SK-N-SH treated with all-trans-retinoic acid at 6 μM for 48 hours (cell line): ENCODE results near the gene WDR12.

ENCODE experiments used
- ARNTL ChIP-seq: fragments of 450-650 bp; formaldehyde crosslinking; IDR thresholded peaks from 2 replicates; pipeline ENCODE4 v1.5.0; 2020; ENCODE audit warnings: low read depth, mild to moderate bottlenecking, moderate library complexity, borderline replicate concordance
- BACH2 ChIP-seq: fragments of 250-450 bp; sonication (Bioruptor Pico); IDR thresholded peaks from 2 replicates; pipeline ENCODE4 v1.9.0; 2021; ENCODE audit warnings: mild to moderate bottlenecking, borderline replicate concordance
- CSDC2 ChIP-seq: fragments of 250-450 bp; sonication (Bioruptor Pico); IDR thresholded peaks from 2 replicates; pipeline ENCODE4 v1.5.0; 2020; ENCODE audit warnings: mild to moderate bottlenecking, moderate library complexity
- GLIS3 ChIP-seq: fragments of 250-450 bp; sonication (Bioruptor Pico); IDR thresholded peaks from 2 replicates; pipeline ENCODE4 v1.5.0; 2020; ENCODE audit warnings: mild to moderate bottlenecking, moderate library complexity
- ISL1 ChIP-seq: fragments of 250-450 bp; sonication (Bioruptor Pico); IDR thresholded peaks from 2 replicates; pipeline ENCODE4 v2.1.2; 2022; ENCODE audit warnings: mild to moderate bottlenecking, moderate library complexity
- RARB ChIP-seq: fragments of 250-450 bp; sonication (Bioruptor Pico); IDR thresholded peaks from 2 replicates; pipeline ENCODE4 v1.8.0; 2021; ENCODE audit warnings: mild to moderate bottlenecking, moderate library complexity
- SNAI2 ChIP-seq: fragments of 250-450 bp; sonication (Bioruptor Pico); IDR thresholded peaks from 2 replicates; pipeline ENCODE4 v1.5.0; 2020; ENCODE audit warnings: mild to moderate bottlenecking, moderate library complexity
- TOX ChIP-seq: fragments of 250-450 bp; sonication (Bioruptor Pico); IDR thresholded peaks from 2 replicates; pipeline ENCODE4 v1.8.0; 2021; ENCODE audit warnings: mild to moderate bottlenecking, moderate library complexity, borderline replicate concordance
- ZFP3 ChIP-seq: fragments of 250-450 bp; sonication (Bioruptor Pico); IDR thresholded peaks from 2 replicates; pipeline ENCODE4 v1.5.0; 2020; ENCODE audit warnings: mild to moderate bottlenecking, moderate library complexity
- ZFP30 ChIP-seq: fragments of 450-650 bp; formaldehyde crosslinking; IDR thresholded peaks from 2 replicates; pipeline ENCODE4 v1.5.0; 2022; ENCODE audit warnings: mild to moderate bottlenecking, moderate library complexity
- ZNF8 ChIP-seq: fragments of 450-650 bp; formaldehyde crosslinking; IDR thresholded peaks from 2 replicates; pipeline ENCODE4 v1.5.0; 2020; ENCODE audit warnings: mild to moderate bottlenecking, moderate library complexity
- TF ChIP-seq, protein P1 (sequence below): fragments of 250-450 bp; sonication (Bioruptor Pico); IDR thresholded peaks from 2 replicates; pipeline ENCODE4 v1.5.1; 2020; ENCODE audit warnings: low read depth, mild to moderate bottlenecking, moderate library complexity
- TF ChIP-seq, protein P2 (sequence below): fragments of 250-450 bp; sonication (Bioruptor Pico); IDR thresholded peaks from 2 replicates; pipeline ENCODE4 v1.8.0; 2020; ENCODE audit warnings: mild to moderate bottlenecking, moderate library complexity, borderline replicate concordance

DNA sequence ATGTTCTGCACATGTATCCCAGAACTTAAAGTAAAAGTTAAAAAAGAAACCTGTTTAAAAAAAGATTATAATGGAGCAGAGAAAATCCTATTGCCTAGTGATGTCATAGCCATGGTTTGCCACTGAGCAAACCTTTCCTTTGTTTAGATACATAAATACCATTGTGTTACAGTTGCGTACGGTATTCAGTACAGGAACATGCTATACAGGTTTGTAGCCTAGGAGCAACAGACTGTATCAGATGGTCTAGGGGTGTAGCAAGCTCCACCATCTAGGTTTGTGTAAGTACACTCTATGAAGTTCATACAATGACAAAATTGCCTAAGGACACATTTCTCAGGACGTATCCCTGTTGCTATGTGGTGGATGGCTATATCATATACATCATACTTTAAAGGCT lies 52.9 kb downstream of the WDR12 start:
- TF ChIP-seq, protein P1, sequence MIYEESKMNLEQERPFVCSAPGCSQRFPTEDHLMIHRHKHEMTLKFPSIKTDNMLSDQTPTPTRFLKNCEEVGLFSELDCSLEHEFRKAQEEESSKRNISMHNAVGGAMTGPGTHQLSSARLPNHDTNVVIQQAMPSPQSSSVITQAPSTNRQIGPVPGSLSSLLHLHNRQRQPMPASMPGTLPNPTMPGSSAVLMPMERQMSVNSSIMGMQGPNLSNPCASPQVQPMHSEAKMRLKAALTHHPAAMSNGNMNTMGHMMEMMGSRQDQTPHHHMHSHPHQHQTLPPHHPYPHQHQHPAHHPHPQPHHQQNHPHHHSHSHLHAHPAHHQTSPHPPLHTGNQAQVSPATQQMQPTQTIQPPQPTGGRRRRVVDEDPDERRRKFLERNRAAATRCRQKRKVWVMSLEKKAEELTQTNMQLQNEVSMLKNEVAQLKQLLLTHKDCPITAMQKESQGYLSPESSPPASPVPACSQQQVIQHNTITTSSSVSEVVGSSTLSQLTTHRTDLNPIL = no peak
- TF ChIP-seq SNAI2 (CRISPR knock-in tag) (no peak), ARNTL (CRISPR knock-in tag) (no peak), TOX (no peak), ZFP30 (CRISPR knock-in tag) (no peak), BACH2 (CRISPR knock-in tag) (no peak), GLIS3 (CRISPR knock-in tag) (no peak), ZNF8 (no peak), ZFP3 (no peak), RARB (no peak), CSDC2 (CRISPR knock-in tag) (no peak), ISL1 (no peak)
- TF ChIP-seq, protein P2, sequence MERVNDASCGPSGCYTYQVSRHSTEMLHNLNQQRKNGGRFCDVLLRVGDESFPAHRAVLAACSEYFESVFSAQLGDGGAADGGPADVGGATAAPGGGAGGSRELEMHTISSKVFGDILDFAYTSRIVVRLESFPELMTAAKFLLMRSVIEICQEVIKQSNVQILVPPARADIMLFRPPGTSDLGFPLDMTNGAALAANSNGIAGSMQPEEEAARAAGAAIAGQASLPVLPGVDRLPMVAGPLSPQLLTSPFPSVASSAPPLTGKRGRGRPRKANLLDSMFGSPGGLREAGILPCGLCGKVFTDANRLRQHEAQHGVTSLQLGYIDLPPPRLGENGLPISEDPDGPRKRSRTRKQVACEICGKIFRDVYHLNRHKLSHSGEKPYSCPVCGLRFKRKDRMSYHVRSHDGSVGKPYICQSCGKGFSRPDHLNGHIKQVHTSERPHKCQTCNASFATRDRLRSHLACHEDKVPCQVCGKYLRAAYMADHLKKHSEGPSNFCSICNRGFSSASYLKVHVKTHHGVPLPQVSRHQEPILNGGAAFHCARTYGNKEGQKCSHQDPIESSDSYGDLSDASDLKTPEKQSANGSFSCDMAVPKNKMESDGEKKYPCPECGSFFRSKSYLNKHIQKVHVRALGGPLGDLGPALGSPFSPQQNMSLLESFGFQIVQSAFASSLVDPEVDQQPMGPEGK = no peak
